ENCODE data around the gene NEK6. TPM values are rescaled to one million over a fixed set of nuclear protein-coding genes. Genes with fewer than 3 reads are reported as not detected.

The NEK6 gene
- total RNA-seq, 1 experiment from 2014 or later, result 17.6 TPM

- Histone ChIP-seq H3K4me3 (ENCODE audit: insufficient read depth, low read depth, low read length) (no peak overlapping the region), H3K36me3 (replicated peaks; ENCODE audit: control insufficient read depth, insufficient read depth, low read length) (no peaks in the 10 kb centered on the region; the same call in none of the 2 replicates), H3K27me3 (ENCODE audit: control insufficient read depth, insufficient read depth, low read length) (no peaks in the 10 kb centered on the region)
- DNase-seq, result peak; percentile 96
Observed at GRCh38 chr9:124320062-124320973, 62.6 kb downstream of the NEK6 start.

DNA sequence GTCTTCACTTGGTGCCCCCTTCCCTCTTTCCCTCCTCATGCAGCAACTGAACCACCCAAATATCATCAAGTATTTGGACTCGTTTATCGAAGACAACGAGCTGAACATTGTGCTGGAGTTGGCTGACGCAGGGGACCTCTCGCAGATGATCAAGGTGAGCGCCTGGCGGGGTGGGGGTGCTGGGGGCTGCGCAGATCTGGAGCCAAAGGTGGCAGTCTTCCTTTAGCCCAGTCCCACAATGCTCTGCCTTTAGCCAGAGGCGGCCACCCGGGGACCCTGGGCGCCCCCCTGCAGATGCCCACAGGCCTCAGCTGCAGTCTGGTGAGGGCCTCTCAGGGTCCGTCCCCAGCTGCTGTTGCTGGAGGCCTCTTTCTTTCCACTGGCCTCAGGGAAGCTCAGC lies 63.7 kb downstream of the NEK6 start:
- no peak for DNase-seq
- no peaks in the 10 kb centered on the region; the same call in none of the 2 replicates for H3K36me3 ChIP-seq (replicated peaks; ENCODE audit: control insufficient read depth, insufficient read depth, low read length)
- H3K4me3 ChIP-seq (ENCODE audit: insufficient read depth, low read depth, low read length), result no peak overlapping the region
- no peaks in the 10 kb centered on the region for H3K27me3 ChIP-seq (ENCODE audit: control insufficient read depth, insufficient read depth, low read length)

DNA sequence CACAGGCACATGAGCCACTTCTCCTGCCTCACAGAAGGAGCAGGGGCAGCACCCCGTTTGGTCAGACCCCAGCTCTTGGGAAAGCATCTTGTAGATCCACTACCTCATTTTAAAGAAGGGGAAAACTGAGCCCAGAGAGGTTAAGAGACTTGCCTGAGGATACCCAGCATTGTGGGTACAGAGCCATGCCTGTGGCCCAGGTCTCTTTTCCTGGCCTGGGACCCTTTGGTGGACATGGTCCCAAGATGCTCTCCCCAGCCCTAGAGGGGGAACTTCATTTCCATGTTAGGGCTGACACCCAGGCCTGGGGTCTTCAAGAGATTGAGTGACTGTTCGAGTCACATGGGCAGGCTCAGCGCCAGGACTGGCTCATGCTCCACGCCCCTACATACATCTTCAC lies 64.2 kb downstream of the NEK6 start:
- no peak overlapping the region for H3K4me3 ChIP-seq (ENCODE audit: insufficient read depth, low read depth, low read length)
- H3K36me3 ChIP-seq (replicated peaks; ENCODE audit: control insufficient read depth, insufficient read depth, low read length), result peaks cover 2% of the 10 kb centered on the region
- no peaks in the 10 kb centered on the region for H3K27me3 ChIP-seq (ENCODE audit: control insufficient read depth, insufficient read depth, low read length)
- DNase-seq, result no peak

- no peak for DNase-seq
- peaks cover 3% of the 10 kb centered on the region for H3K36me3 ChIP-seq (replicated peaks; ENCODE audit: control insufficient read depth, insufficient read depth, low read length)
- no peaks in the 10 kb centered on the region for H3K27me3 ChIP-seq (ENCODE audit: control insufficient read depth, insufficient read depth, low read length)
- H3K4me3 ChIP-seq (ENCODE audit: insufficient read depth, low read depth, low read length), result no peak overlapping the region
Observed at GRCh38 chr9:124322618-124323432, 65.1 kb downstream of the NEK6 start.

DNA sequence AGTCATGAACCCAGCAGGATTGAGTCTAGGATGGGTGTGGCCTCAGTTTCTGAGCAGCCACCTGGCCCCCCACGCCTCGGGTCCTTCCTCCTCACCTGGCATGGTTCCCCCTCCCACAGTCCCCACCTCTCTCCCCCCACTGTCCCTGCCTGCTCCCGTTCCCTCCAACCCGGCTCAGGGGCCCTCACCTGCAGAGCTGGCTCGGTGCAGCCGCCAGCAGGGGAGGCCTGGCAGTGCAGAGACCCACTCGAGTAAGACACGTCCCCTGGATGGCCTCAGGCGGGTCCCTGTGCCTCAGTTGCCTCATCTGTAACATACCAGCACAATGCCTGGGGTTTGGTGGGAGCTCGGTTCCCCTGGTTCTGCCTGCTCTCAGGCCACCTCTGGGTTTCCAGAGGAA lies 66.2 kb downstream of the NEK6 start:
- no peak for DNase-seq
- Histone ChIP-seq H3K4me3 (ENCODE audit: insufficient read depth, low read depth, low read length) (no peak overlapping the region), H3K27me3 (ENCODE audit: control insufficient read depth, insufficient read depth, low read length) (no peaks in the 10 kb centered on the region), H3K36me3 (replicated peaks; ENCODE audit: control insufficient read depth, insufficient read depth, low read length) (peaks cover 3% of the 10 kb centered on the region)

- no peaks in the 10 kb centered on the region for H3K27me3 ChIP-seq (ENCODE audit: control insufficient read depth, insufficient read depth, low read length)
- H3K36me3 ChIP-seq (replicated peaks; ENCODE audit: control insufficient read depth, insufficient read depth, low read length), result peaks cover 5% of the 10 kb centered on the region
- no peak for DNase-seq
- H3K4me3 ChIP-seq (ENCODE audit: insufficient read depth, low read depth, low read length), result no peak overlapping the region
Observed at GRCh38 chr9:124325816-124326215, 68.1 kb downstream of the NEK6 start.

- no peaks in the 10 kb centered on the region for H3K27me3 ChIP-seq (ENCODE audit: control insufficient read depth, insufficient read depth, low read length)
- no peak for DNase-seq
- H3K36me3 ChIP-seq (replicated peaks; ENCODE audit: control insufficient read depth, insufficient read depth, low read length), result peaks cover 5% of the 10 kb centered on the region
- H3K4me3 ChIP-seq (ENCODE audit: insufficient read depth, low read depth, low read length), result no peak overlapping the region
Observed at GRCh38 chr9:124326378-124326777, 68.6 kb downstream of the NEK6 start.

GRCh38 chr9:124327491-124327890 lies 69.7 kb downstream of the NEK6 start:
- H3K27me3 ChIP-seq (ENCODE audit: control insufficient read depth, insufficient read depth, low read length), result no peaks in the 10 kb centered on the region
- DNase-seq, result no peak
- peaks cover 5% of the 10 kb centered on the region for H3K36me3 ChIP-seq (replicated peaks; ENCODE audit: control insufficient read depth, insufficient read depth, low read length)
- no peak overlapping the region for H3K4me3 ChIP-seq (ENCODE audit: insufficient read depth, low read depth, low read length)

DNA sequence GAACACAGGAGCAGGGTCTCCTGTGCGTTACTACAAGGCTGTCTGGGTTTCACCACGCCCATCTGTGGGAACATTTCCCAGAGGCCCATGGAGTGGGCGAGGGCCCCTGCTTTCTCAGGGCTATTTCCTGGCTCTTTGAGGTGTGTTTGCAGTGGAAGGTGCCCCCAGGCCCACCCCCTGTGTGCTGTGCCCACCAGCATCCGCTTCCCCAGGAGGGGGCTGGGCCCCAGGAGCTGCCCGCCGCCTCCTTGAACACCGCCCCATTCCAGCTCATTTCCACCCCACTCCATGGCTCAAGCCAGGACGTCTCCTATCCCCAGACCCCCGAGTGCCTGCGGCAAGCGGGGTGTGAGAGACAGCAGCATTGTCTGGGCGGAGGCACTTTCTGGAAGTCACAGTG lies 70.5 kb downstream of the NEK6 start:
- H3K36me3 ChIP-seq (replicated peaks; ENCODE audit: control insufficient read depth, insufficient read depth, low read length), result peaks cover 5% of the 10 kb centered on the region
- no peaks in the 10 kb centered on the region for H3K27me3 ChIP-seq (ENCODE audit: control insufficient read depth, insufficient read depth, low read length)
- no peak for DNase-seq
- no peak overlapping the region for H3K4me3 ChIP-seq (ENCODE audit: insufficient read depth, low read depth, low read length)

DNA sequence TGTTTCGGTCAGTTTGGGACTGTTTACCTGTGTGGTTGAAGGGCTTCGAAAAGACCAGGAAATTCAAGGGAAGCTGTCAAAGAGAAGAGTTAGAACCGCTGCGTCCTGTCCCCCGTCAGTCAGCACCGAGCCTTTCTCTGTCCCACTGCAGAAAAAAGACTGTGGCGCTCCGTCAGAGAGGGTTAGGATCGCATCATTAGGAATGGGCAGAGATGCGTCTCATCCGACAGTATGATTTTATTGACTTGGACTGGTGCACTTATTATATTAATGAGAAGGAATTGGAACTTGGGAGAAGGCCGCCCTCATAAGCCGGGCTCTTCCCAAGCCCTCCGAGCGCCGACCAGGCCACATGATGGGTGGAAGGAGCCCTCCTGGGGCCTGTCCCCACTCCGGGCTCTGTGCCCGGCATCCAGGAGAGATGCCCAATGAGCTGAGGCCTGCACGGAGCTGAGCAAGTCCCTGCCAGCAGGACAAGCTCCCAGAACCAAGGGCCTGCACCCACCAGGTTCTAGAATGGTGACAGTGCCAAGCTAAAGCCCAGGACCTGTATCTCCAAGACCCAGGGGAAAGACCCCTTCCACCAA lies 71.5 kb downstream of the NEK6 start:
- H3K36me3 ChIP-seq (replicated peaks; ENCODE audit: control insufficient read depth, insufficient read depth, low read length), result peaks cover 5% of the 10 kb centered on the region
- DNase-seq, result no peak
- H3K4me3 ChIP-seq (ENCODE audit: insufficient read depth, low read depth, low read length), result no peak overlapping the region
- no peaks in the 10 kb centered on the region for H3K27me3 ChIP-seq (ENCODE audit: control insufficient read depth, insufficient read depth, low read length)

- Histone ChIP-seq H3K27me3 (ENCODE audit: control insufficient read depth, insufficient read depth, low read length) (no peaks in the 10 kb centered on the region), H3K36me3 (replicated peaks; ENCODE audit: control insufficient read depth, insufficient read depth, low read length) (peaks cover 5% of the 10 kb centered on the region), H3K4me3 (ENCODE audit: insufficient read depth, low read depth, low read length) (no peak overlapping the region)
- DNase-seq, result no peak
Observed at GRCh38 chr9:124330011-124330697, 72.4 kb downstream of the NEK6 start.

DNA sequence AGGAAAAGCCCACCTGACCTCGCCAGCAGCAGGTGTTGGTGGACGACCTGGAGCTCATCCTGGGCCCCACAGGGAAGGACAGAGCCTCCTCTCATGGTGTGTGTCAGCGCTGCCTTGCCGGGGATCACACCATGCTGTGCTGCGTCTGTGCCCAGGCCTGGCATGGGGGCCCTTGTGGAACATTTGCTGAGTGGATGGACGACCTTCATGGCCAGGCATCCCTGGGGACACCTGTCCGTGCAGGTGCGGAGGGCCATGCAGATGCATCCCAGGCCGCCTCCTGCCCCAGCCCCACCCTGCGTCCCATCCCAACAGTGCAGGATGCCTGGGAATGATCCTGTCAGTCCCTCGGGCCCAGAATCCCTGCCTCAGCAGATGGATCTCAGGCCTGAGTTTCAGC lies 73.8 kb downstream of the NEK6 start:
- Histone ChIP-seq H3K36me3 (replicated peaks; ENCODE audit: control insufficient read depth, insufficient read depth, low read length) (peaks cover 5% of the 10 kb centered on the region), H3K4me3 (ENCODE audit: insufficient read depth, low read depth, low read length) (no peak overlapping the region), H3K27me3 (ENCODE audit: control insufficient read depth, insufficient read depth, low read length) (no peaks in the 10 kb centered on the region)
- peak; percentile 54 for DNase-seq

- H3K27me3 ChIP-seq (ENCODE audit: control insufficient read depth, insufficient read depth, low read length), result no peaks in the 10 kb centered on the region
- DNase-seq, result peak; percentile 75
- H3K4me3 ChIP-seq (ENCODE audit: insufficient read depth, low read depth, low read length), result no peak overlapping the region
- peaks cover 2% of the 10 kb centered on the region for H3K36me3 ChIP-seq (replicated peaks; ENCODE audit: control insufficient read depth, insufficient read depth, low read length)
Observed at GRCh38 chr9:124332361-124333202, 74.8 kb downstream of the NEK6 start.

Measured in H7 (cell line).